Activated gamma-delta T cell (primary cell): ENCODE data around the gene SAC3D1.
"Not testable (repeated sequence)": the region's sequence is repeated elsewhere in the genome, so short reads cannot be mapped to it uniquely, and the experiment has no call there.

Source experiments
- DNase-seq: peaks from one replicate; lab custom pipeline; 2025; lab: John Stamatoyannopoulos, UW
- total RNA-seq, 2 donors: gene quantifications; one replicate each; lab custom pipeline; 2026; lab: John Stamatoyannopoulos, UW

Gene SAC3D1
- total RNA-seq: 5.8 to 6.7 reads per million in 2 donors

DNA sequence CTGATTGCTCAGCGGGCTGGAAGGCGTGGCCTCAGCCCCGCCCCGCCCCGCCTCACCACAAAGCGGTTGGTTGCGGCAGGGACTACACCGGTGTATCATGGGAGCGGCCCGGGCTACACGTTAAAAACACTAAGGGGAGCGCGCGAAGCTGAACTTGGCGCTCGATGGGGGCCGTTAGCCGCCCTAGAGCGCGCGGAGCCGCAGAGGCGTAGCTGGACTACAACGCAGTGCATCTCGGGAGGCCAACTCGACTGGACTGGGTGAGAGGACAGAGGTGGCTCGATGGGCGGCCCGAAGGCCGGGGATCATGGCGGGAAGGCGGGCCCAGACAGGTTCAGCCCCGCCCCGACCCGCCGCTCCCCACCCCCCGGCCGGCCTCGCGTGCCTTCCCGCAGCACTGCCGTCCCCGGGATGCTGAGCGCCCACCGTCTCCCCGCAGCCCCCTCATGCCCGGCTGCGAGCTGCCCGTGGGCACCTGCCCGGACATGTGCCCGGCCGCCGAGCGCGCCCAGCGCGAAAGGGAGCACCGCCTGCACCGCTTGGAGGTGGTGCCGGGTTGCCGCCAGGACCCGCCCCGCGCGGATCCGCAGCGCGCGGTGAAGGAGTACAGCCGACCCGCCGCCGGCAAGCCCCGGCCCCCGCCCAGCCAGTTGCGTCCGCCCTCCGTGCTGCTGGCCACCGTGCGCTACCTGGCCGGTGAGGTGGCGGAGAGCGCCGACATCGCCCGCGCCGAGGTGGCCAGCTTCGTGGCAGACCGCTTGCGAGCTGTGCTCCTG is at the start of gene SAC3D1:
TSS of gene SAC3D1 (plus strand) at position 364 of the 776 bp plus-strand sequence. CDS start at position 447, 83 bp downstream.
- peak; percentile 67 for DNase-seq

DNA sequence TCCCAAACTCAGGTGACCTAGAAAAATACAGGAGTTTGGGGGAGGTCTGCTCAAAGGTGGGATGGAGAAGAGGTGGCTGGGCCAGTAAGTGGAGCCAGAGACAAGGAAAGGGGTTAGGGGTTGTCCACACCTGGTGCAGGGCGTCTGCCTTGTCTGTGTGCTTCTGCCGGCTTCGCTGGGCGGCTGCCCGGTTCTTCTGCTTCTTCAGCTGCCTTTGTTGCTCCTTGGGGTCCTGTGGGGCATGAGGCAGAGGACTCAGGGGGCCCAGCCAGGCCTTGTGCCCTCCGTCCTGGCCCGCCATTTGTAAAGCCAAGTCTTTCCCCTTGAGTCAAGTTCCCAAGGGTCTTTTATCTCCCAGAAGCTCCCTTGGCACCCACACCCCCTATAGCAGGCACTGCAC is 46.7 kb upstream of the SAC3D1 start:
- no peak for DNase-seq

DNA sequence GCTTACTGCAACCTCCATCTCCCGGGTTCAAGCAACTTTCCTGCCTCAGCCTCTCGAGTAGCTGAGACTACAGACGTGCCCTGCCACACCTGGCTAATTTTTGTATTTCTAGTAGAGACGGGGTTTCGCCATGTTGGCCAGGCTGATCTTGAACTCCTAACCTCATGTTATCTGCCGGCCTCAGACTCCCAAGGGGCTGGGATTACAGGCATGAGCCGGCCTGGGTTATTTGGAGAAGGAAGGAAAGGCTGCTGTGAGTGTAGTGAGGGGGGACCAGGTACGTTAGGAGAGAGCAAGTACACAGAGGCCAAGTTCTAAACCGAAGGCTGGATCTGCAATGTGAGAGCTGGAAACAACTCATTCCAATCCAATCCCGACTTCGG is 44.7 kb upstream of the SAC3D1 start:
- no peak for DNase-seq

DNA sequence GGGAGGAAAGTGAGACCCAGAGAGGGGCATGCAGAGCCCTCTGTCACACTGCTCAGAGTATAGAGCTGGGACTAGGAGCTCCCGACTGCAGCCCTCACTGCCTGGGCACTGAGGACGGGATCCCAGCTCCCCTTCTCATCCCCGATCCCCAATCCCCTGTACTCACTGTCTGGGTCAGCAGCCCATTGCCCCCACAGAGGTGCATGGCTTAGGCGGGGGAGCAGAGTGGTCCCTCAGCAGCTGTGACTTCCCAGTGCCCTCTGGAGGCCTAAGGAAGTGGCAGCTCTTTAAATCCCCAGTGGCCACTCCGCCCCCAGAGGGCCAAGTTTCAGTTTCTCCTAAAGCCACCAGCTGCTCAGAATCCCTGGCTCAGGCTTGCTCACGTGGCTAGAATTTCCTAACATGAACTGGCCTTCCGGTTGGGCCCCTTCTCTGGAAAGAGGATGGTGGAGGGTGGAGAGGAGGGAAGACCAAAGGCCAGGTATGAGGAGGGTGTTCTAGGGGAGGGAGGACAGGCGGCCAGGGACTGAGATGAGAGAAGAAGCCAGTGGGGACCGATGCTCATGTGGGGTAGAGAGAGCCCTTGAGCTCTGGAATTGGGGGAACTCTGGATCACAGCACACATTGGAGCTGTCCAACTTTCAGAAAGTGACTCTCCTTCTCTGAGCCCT is 44.2 kb upstream of the SAC3D1 start, which contains the start of gene BATF2:
TSS of gene BATF2 (minus strand) at position 262 of the 671 bp plus-strand sequence. CDS start at position 205, 57 bp downstream.
- no peak for DNase-seq

DNA sequence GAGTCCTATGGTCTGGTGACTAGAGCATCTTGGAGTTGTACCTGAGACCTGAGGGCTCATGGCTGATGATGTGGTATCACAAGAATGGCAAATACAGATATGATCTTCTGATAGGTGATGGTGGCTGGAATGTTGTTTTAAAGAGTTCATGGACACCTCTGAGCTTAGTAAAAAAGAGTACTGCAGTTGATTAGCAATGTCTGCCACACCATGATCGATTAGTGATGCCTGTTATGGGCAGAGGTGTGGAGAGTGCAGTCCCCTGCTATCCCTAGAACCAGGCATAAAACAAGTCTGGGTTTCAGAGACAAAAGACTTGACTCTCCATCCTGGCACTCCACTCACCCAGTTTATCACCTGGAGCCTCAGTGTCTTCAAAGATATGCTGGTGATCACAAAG is 42.9 kb upstream of the SAC3D1 start:
- DNase-seq: no peak

DNA sequence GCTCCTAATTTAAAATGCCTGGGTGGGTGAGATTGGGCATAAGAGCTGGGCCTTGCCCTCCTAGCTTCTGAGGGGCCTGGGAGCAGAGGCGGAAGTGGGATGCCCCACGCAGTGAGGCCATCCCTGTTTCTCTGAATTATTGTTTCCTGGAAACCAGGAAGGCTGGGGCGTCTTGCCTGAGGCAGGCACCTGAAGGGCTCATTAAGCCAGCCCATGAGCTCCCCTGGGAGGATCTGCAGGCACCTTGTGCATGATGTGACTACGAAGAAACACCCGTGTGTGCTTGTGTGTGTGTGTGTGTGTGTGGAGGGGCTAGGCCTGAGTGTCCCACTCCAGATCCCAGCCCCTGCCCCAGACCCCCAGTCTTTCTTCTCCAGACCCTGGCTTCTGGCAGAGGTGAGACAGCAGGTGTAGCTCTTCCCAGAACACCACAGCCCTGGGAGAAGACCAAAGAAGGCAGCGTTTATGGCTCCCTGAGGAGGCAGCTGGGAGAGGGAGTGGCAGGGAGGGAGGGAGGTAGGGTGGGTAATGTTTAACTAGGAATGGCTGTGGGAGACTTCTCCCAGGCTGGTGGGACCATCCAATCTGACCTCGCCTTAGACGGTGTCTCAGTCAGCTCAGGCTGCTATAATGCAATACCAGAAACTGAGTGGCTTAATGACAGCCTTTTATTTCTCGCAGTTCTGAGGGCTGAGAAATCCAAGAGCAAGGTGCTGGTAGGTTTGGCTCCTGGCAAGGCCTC is 42.1 kb upstream of the SAC3D1 start:
- no peak for DNase-seq

DNA sequence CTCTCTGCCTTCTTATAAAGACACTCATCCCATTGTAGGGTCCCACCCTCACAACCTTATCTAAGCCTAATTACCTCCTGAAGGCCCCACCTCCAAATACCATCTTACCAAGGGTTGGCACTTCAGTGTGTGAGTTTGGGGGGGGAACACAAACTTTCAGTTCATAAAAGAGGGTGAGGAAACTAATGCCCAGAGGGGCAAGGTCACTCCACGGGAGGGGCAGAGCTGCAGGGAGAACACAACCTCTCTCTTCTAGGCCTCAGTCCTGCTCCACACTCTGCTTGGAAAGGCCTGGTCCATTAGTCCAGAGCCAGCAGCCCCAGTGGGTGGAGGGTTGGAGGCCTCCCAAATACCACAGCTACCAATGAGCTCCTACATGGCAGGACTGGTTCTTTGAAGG is 41.5 kb upstream of the SAC3D1 start:
- no peak for DNase-seq

DNA sequence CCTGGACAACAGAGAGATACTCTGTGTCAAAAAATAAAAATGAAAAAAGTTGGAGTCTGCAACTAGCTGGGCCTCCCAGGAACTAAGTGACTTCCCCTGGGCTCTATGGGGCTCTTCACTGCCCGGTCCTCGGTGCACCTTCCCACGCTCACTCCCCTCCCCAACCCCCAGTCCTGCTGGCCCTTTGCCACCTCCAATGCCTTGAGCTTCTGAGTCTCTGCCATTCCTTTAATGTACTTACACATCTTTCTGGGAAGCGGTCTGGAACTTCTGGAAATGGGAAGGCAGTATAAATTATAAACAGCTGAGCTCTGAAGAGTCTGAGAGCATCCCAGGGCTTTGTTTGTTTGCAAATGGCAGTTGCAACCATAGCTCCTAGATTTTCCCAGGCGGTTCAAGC is 38.3 kb upstream of the SAC3D1 start:
- no peak for DNase-seq

DNA sequence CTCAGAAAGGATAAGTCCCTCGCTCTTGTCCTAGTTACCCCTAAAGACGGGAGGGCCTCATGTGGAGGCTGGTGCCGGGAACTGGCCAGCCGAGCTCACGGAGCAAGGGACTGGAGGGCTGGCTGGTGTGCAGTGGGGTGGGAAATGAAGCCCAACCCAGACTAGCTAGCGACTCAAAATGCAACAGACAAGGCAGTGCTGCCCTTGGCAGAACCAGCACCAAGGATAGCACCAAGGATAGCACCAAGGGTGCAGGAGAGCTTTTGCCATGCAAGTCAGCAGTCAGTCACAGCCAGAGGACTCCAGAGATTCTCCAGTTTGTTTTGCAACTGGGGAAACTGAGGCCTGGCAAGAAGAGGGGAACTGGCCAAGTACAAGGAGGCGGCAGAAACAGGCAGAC is 37.7 kb upstream of the SAC3D1 start:
- no peak for DNase-seq

DNA sequence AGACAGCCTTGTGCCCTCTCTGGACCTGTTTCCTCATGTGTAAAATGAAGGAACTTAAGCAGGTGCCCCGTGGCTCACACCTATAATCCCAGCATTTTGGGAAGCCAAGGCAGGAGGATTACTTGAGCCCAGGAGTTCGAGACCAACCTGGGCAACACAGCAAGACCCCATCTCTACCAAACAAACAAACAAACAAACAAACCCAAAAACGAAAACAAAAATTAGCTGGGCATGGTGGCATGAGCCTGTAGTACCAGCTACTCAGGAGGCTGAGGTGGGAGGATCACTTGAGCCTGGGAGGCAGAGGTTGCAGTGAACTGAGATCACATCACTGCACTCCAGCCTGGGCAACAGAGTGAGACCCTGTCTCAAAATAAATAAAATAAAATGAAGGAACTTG is 37.0 kb upstream of the SAC3D1 start:
- DNase-seq: not testable (repeated sequence)

DNA sequence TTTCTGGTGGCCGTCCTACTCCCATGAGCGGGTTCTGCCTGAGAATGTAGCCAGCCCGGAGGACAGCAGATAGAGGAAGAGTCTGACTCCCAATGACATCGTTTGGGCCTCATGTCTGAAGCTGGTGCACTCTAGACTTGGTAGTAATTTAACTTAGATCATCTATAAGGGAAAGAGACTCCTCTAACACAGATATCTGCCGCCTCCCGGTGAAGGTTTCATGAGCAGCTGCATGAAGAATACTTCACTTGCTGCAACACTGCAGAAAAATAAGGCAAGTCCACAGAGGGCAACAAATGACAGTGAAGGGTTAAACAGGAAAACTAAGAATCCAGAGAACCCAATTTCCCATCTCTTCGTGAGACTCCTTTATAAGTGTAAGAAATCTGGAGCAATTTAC is 33.0 kb upstream of the SAC3D1 start:
- no peak for DNase-seq

DNA sequence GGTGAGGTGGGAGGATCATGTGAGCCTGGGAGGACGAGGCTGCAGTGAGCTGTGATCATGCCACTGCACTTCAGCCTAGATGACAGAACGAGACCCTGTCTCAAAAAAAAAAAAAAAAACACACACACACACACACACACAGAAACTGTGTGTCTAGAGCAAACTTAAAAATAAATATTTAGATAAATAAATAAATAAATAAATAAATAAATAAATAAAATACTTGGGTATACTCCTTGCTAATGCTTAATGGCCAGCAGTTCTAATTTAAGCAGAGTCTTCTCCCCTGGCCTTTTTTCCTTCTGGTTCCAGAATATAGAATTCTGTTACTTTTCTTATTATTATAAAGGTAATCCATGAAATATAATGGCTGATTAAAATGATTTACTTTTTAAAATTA is 32.1 kb upstream of the SAC3D1 start:
- DNase-seq: no peak

DNA sequence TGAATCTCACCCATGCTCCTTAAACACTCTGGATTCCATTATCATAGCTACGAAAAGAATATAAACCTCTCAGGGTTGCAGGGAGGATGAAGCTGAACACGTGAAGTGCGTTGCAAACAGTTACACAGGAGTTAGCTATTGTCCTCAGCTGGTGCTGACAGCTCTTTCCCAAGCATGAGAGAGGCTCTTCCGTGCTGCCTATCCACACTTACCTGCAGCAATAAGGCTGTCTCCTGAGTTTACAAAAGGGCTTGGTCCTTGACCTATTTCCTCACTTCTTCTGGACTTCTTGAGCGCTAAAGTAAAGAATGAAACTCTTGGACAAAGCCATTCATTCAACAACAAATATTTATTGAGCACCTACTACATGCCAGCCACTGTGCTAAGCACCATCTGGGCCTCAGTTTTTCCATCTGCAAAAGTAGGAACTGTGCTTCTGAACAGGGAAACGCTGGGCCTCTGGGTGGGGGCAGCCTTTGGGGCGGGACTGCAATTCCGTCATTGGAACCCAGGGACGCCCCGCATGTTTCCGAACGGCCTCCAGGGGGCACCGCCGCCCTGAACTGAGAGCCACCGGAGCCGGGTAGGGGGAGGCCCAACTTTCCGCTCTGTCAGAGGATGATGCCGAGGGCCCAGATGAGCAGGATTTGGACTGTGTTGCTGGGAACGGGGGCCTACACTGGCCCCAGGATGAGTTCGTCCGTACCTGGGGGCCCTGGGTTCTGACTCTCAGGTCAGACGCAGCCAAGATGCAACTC is 27.7 kb upstream of the SAC3D1 start:
- DNase-seq: peak; percentile 68

DNA sequence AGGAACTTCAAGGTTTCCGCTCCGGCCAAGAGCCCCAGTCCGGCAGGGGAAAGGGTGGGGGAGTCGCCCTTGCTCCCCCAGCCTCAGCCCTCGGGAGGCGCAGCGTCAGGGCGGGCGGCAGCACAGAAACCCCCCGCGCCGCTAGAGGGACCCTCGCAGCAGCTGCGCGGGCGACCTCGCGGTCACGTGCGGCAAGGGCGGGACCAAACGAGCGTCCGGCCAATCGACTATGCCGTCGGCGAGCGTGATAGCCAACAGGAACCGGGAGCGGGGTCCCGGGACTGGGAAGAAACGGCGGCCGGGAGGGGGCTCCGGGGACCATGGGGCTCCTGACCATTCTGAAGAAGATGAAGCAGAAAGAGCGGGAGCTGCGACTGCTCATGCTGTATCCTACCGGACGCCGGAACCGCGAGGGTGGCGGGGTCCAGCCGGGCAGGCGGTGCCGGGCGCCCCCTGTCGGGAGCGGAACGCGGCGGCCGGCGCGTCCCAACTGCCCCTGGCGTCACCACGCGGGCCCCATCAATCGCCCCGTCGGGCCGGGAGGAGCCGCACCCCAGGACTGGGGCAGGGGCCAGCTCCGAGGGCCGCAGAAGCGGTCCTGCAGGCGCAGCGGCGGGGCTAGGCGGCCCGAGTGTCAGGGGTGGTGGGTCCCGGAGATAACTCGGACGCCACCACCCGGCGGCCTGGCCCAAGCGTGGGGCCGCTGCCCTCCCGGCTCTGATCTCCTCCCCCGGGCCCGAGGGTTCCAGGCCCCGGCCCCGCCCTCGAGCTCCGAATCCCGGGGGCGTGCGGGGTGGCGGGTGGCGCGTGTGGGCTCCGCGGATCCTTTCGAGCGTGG is 26.9 kb upstream of the SAC3D1 start, which contains the start of gene ARL2:
TSS of gene ARL2 (plus strand) at position 273 of the 838 bp plus-strand sequence. CDS start at position 321, 48 bp downstream.
- DNase-seq: peak; percentile 78

DNA sequence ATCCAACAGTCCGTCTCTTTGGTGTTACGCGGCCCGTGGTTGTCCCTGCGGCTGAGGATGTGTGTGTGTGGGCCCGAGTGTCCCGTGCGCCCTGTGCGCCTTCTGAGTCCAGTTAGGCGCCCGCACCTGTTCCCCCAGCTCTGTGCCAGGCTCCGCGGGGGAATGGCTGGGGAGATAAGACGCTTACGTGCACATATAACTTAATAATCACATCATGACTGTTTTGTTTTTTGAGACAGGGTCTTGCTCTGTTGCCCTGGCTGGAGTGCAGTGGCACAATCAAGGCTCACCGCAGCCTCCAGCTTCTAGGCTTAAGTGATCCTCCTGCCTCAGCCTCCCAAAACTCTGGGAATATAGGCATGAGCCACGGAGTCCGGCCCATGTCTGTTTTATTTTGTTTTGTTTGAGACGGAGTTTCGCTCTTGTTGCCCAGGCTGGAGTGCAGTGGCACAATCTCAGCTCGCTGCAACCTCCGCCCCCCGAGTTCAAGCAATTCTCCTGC is 26.2 kb upstream of the SAC3D1 start:
- no peak for DNase-seq

DNA sequence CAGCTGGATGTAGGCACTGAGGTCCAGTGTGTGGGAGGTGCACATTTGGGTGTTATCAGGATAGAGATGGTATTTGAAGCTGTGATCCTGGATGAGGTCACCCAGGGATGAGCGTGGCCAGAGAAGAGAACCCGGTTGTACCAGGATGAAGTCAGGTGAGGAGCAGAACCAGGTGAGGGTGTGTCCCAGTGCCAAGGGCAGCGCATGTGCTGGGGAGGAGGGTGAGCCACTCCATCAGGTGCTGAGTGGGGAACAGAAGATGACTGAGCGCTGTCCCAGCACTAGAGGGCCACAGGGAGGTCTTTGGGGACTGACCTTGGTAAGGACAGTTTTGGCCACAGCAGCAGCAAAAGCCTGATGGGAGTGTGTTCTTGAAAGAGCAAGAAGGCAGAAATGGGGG is 24.3 kb upstream of the SAC3D1 start:
- no peak for DNase-seq

DNA sequence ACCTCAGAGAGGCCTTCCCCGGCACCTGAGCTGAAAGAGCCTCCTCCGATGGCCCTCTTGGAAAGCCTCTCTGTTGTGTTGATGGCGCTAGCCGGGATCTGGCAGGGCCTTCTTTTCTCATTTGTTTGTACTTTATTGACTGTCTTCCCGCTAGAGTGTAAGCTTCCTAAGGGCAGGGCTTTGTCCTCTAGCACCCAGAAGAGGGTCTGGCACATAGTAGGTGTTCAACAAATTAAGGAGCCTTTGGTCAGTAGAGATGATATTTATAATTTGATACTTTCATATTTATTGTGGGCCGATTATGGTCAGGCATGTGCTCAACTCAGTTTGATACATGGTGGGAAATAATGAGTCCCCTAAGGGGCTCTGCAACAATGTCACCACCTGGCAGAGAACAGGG is 23.1 kb upstream of the SAC3D1 start:
- DNase-seq: no peak

DNA sequence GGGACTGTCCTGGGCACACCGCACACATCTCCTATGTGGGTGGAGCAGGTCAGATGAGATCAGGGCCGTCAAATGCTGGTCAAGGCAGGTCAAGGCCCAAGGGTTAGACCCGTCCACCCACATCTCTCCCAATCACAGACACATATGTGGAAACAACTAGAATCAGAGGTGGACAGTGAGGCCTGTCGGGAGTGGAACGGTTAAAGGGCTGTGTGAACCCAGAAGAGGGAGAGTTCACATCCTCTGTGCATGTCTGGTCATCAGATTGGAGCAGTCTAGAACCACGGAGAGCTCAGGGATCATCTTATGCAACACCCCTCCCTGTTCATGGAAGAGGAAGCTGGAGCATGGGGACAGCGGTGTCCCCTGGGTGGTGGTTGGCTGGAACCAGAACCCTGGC is 21.2 kb upstream of the SAC3D1 start:
- DNase-seq: no peak

DNA sequence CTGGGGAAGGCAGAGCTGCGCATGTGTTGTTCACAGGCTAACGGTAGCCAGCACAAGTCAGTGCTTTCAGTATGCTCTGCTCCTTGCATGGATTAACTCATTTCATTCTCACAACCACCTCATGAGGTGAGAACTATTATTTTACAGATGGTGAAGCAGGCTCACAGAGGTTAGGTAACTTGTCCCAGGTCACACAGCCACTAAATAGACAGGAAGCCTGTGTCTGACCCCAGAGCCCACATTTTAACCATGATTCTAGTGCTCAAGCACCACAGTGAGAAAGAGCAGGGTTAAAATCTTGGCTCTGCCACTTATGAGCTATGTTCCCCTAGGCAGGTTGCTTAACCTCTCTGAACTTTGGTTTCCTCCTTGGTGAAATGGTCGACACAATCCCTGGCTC is 20.0 kb upstream of the SAC3D1 start:
- no peak for DNase-seq

DNA sequence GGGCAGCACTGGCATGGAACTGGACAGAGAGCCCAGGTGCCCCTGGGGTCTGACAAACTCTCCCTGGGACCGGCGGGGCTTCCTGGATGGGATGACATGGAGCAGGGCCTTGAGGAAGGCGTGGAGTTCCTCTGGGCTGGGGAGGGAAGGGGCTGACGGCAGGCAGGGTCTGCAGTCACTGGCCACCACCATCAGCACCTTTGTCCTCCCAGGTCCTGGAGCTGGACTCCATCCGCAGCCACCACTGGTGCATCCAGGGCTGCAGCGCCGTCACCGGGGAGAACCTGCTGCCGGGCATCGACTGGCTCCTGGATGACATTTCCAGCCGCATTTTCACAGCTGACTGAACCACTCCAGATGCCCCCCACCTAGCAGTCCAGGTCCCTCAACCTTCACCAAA is 19.5 kb upstream of the SAC3D1 start:
- no peak for DNase-seq

DNA sequence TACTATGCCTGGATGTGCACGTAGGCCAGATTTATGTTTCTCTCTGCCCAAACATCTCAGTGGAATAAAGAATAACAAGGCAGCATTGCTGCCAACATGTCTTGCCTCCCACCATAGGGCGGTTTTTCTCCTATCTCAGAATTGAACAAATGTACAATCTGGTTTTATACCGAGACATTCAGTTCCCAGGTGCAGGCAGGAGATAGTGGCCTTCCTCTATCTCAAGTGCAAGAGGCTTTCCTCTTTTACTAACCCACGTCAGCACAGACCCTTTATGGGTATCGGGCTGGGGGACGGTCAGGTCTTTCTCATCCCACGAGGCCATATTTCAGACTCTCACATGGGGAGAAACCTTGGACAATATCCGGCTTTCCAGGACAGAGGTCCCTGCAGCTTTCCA is 17.5 kb upstream of the SAC3D1 start:
- DNase-seq: not testable (repeated sequence)
